ENCODE data around the gene PCGF5.

- no peak for TF ChIP-seq CTCF (conservative IDR thresholded peaks at IDR 0.05; ENCODE audit: low read length)
- TF ChIP-seq EZH2phosphoT487 (IDR thresholded peaks at IDR 0.05; ENCODE audit: borderline replicate concordance): no peak
These were observed 22.5 kb downstream of the PCGF5 start for GRCh38 chr10:91242940-91243339.
